Muscle layer of duodenum (tissue), 2 donors: ENCODE results near the gene SND1.

Source experiments
- H3K27ac ChIP-seq: one replicate; pipeline ENCODE4 v1.7.0; 2013; ENCODE audit warnings: mild to moderate bottlenecking, low read length
- H3K27me3 ChIP-seq: one replicate; pipeline ENCODE4 v1.7.0; 2013; ENCODE audit warnings: low read depth, mild to moderate bottlenecking, control low read depth, low read length
- H3K36me3 ChIP-seq, 2 donors: one replicate each; pipeline ENCODE4 v1.7.0; 2013; ENCODE audit warnings: low read length in 2 of 2, control low read depth in 1 of 2, mild to moderate bottlenecking in 1 of 2; ENCODE audit not compliant: insufficient read depth in 2 of 2, control insufficient read depth in 1 of 2
- H3K4me1 ChIP-seq, 2 donors: one replicate each; pipeline ENCODE4 v1.7.0; 2013; ENCODE audit warnings: low read length in 2 of 2, mild to moderate bottlenecking in 2 of 2, control low read depth in 1 of 2, moderate library complexity in 1 of 2; ENCODE audit not compliant: insufficient read depth in 2 of 2, control insufficient read depth in 1 of 2
- H3K4me3 ChIP-seq, 2 donors: one replicate each; pipeline ENCODE4 v1.7.0; 2013; ENCODE audit warnings: low read length in 2 of 2, low read depth in 1 of 2, mild to moderate bottlenecking in 1 of 2
- H3K9me3 ChIP-seq, 2 donors: one replicate each; pipeline ENCODE4 v1.7.0; 2013; ENCODE audit warnings: low read length in 2 of 2, control low read depth in 1 of 2, mild to moderate bottlenecking in 1 of 2; ENCODE audit not compliant: control insufficient read depth in 1 of 2
- donor health status: healthy.

Gene SND1

DNA sequence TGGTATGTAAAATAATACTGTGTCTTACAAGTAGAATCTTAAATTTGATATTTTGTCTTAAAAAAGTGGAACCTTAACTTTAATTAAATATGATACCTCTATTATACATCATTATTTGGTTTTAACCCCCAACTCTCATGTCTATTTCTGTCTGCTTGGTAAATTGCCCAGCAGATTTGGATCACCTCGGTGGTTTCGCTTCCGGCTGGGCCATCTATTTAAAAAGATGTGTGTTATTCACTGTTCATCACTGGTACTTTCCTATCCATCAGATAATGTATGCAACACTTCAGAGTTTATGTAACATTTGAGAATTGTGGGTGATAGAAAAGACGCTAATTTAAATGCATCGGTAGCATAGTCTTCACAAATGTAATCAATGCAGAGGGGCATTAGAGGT, 119.7 kb downstream of the SND1 start:
- Histone ChIP-seq H3K4me1 (peaks cover 0 to 14% of the 10 kb centered on the region in 2 donors), H3K27ac (no peak overlapping the region), H3K9me3 (no peaks in the 10 kb centered on the region), H3K27me3 (no peaks in the 10 kb centered on the region), H3K4me3 (no peak overlapping the region), H3K36me3 (no peaks in the 10 kb centered on the region)

DNA sequence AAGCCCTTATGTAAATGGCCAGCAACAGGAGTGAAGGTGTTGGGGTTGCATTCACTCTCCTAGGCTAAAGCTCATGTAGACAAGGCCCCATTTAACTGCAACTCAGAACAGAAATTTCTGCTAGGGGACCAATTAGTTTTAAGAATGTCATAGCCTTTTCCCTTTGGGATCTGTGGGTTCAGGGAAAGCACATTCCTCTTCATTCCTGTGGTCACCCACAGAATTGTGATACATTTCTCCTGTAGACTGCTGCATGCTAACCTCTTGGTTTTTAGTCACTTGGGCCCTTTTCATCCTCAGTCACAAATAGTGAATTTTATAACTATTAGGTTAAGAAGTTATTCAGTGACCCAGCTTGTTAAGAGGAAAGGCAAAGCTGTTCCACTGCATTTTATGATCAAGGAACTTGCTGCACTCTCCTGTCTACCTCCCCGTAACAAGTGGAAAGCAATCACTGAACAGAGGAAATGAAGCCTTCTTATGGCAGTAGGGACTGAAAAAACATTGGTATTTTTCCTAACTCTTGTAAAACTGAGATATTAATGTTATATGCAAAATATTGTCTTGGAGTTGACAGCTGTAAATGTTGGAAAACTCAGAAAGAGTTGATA, 124.9 kb downstream of the SND1 start:
- H3K4me3 ChIP-seq, result no peak overlapping the region
- H3K9me3 ChIP-seq, result no peaks in the 10 kb centered on the region
- peaks cover 0 to 2% of the 10 kb centered on the region in 2 donors for H3K4me1 ChIP-seq
- no peaks in the 10 kb centered on the region for H3K36me3 ChIP-seq
- H3K27ac ChIP-seq, result no peak overlapping the region
- H3K27me3 ChIP-seq, result no peaks in the 10 kb centered on the region

DNA sequence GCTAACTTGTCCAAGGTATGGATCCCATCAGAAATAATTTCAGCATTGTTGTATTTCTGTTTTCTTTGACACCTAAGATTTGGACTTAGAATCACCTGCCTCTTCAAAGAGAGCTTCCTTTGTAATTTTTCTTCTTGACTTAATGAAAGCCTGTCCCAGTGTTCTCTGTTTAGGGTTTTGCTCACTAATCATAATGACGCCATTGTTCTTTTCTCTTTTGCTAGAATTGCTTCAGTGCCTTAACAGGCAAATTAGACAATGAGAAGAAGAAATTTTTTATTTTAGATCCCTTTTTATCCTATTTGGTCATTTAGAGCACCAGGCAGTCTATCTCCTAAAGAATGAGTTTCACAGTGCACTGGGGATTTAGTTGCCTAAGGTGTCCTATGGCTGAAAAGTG, 128.5 kb downstream of the SND1 start:
- Histone ChIP-seq H3K4me1 (peaks cover 7 to 9% of the 10 kb centered on the region in 2 donors), H3K9me3 (no peaks in the 10 kb centered on the region), H3K4me3 (no peak overlapping the region), H3K36me3 (no peaks in the 10 kb centered on the region), H3K27me3 (no peaks in the 10 kb centered on the region), H3K27ac (no peak overlapping the region)

DNA sequence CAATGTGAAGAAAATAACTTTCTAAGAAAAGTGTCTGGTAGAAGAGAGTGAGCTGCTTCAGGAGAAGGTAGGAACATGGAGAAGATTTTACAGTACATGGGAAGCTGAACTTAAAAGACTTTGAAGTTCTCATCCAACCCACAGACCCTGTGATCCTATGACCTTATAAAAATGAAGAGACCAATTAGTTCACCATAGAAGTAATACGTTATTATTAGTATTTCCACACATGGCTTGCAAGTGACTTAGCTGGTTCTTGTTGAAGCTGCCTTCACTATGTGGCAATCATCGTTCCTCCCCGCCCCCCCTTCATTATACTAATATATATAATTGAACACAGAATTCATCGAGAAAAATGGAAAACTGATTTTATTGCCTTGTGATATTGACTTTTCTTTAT, 129.1 kb downstream of the SND1 start:
- Histone ChIP-seq H3K4me1 (peaks cover 7 to 9% of the 10 kb centered on the region in 2 donors), H3K4me3 (no peak overlapping the region), H3K27me3 (no peaks in the 10 kb centered on the region), H3K27ac (no peak overlapping the region), H3K9me3 (no peaks in the 10 kb centered on the region), H3K36me3 (no peaks in the 10 kb centered on the region)

DNA sequence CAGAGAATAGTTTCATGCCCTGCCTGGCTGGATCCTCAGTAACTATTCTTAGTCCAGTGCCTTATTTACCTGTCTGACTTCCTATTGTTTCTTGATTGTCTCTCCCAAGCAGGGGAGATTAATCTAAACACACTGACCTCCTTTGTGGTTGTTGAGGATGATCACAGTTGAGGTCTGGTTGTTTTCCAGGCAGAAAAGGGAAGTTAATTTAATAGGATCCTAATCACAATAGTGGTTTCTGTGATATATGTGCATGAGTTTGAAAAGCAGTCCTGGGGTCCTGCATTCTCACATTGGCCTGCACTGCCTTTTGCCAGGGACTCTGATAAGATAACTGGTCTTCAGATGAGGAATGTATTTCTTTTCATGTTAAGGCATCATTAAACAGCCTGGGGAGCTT, 130.1 kb downstream of the SND1 start:
- H3K9me3 ChIP-seq, result no peaks in the 10 kb centered on the region
- no peak overlapping the region for H3K27ac ChIP-seq
- peaks cover 7 to 9% of the 10 kb centered on the region in 2 donors for H3K4me1 ChIP-seq
- H3K27me3 ChIP-seq, result no peaks in the 10 kb centered on the region
- no peaks in the 10 kb centered on the region for H3K36me3 ChIP-seq
- H3K4me3 ChIP-seq, result no peak overlapping the region

DNA sequence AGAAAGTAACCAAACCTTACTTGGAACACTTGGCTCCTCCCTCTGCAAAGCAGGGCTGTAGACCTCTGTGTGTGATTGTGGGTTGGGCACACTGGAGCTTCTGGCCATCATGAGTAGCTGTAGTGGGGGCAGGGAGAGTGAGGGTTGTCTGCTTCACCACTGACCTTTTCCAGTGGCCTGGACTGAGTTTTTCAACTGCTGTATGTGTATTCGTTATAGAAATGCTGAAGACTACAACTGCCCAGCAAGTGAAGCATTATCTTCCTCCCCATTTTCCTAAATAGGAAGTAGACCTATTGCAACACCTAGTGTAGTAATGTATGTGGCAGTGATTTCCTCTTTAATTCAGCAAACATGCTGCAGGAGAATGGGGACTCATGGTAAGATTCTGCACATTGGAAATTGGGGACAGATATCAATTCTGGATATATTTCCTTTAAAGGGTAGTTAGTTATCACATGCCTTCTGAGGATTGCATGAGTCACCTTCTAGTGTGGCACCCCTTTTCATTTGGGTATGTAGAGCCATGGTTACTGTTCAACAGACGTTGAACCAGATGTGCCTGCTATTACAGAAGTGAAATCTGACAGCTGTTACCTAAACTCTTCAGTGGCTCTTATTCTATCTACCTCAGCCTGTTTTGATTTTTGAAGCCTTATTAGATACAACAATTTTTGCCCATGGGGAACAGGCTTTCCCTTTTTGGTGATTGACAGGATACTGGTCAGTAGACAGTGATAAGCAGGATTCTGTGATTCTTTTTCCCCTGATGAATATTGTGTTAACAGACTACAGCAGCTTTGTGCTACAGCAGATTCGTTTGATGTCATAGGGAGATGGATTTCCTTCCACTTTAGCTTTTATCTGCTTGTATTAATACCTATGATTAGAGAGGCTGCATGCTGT, 130.9 kb downstream of the SND1 start:
- Histone ChIP-seq H3K4me3 (no peak overlapping the region), H3K27ac (no peak overlapping the region), H3K27me3 (no peaks in the 10 kb centered on the region), H3K4me1 (peaks cover 7 to 9% of the 10 kb centered on the region in 2 donors), H3K36me3 (no peaks in the 10 kb centered on the region), H3K9me3 (no peaks in the 10 kb centered on the region)

DNA sequence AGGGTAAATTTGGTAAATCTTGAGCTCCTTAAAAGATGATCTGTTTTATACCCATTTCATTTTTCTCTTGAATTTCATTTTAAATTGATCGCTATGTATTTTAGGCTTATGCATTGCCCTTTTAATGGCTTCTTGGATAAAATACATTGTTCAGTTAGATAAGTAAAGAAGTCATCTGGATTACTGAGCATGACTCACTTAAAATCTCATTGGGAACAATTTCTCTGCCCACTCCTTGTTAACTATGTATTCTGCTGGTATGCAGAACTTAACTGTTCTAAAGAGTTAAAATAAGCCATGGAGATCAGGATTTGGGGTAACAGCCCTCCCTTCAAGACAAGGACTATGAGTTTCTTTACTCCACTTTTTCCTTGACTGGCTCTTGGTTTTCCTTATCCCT, 134.2 kb downstream of the SND1 start:
- H3K9me3 ChIP-seq, result no peaks in the 10 kb centered on the region
- no peaks in the 10 kb centered on the region for H3K27me3 ChIP-seq
- H3K4me3 ChIP-seq, result no peak overlapping the region
- H3K27ac ChIP-seq, result no peak overlapping the region
- H3K36me3 ChIP-seq, result no peaks in the 10 kb centered on the region
- peaks cover 7 to 9% of the 10 kb centered on the region in 2 donors for H3K4me1 ChIP-seq

DNA sequence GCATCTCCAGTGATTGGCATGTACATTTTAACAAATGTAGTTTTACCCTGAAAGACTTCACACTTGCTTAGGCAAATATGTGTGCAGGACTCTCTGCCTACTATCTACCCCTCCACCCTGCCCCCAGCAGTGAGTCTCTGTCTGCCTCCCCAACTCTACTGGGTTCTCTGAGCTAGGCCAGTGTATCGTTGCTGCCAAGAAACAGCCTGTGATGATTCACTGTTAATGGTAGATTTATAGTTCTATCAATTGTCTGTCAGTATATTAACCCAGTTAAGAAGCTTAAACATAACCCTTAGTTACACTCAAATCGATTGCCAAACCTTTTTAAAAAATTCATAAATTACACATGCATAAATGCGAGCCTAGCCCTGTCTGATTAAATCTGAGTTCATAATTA, 137.0 kb downstream of the SND1 start:
- Histone ChIP-seq H3K4me1 (peaks cover 0 to 6% of the 10 kb centered on the region in 2 donors), H3K36me3 (no peaks in the 10 kb centered on the region), H3K27me3 (no peaks in the 10 kb centered on the region), H3K4me3 (no peak overlapping the region), H3K27ac (no peak overlapping the region), H3K9me3 (no peaks in the 10 kb centered on the region)

DNA sequence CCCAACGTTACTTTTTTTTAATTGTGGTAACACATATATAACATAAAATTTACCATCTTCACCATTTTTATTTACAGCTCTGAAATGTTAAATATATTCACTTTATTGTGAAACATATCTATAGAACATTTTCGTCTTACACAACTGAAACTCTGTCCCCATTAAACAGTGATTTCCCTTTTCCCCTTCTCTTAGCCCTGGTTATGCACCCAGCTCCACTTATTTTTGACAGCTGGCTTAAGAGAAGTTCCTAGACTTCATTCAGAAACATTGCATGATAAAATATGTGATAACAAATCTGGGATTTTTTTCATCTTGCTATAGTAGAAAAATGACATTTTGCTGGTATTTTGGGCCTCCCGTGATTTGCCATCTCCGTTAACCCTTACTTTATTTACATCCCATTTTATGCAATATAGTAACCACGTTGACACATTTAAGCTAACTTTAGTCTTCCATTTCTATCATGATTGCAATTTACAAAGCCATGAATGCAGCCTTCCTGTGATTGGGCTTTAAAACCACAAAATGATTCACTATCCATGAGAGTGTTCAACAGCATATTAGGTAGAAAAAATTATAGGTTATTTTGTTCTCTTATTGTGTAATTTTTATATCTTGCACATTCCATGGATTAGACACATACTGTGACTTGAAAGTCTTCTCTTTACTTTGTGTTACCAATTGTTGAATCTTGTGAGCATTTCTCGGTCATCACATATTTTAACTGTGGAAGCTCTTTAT, 139.6 kb downstream of the SND1 start:
- Histone ChIP-seq H3K27ac (no peak overlapping the region), H3K4me1 (peaks cover 0 to 11% of the 10 kb centered on the region in 2 donors), H3K9me3 (no peaks in the 10 kb centered on the region), H3K27me3 (no peaks in the 10 kb centered on the region), H3K36me3 (no peaks in the 10 kb centered on the region), H3K4me3 (no peak overlapping the region)

DNA sequence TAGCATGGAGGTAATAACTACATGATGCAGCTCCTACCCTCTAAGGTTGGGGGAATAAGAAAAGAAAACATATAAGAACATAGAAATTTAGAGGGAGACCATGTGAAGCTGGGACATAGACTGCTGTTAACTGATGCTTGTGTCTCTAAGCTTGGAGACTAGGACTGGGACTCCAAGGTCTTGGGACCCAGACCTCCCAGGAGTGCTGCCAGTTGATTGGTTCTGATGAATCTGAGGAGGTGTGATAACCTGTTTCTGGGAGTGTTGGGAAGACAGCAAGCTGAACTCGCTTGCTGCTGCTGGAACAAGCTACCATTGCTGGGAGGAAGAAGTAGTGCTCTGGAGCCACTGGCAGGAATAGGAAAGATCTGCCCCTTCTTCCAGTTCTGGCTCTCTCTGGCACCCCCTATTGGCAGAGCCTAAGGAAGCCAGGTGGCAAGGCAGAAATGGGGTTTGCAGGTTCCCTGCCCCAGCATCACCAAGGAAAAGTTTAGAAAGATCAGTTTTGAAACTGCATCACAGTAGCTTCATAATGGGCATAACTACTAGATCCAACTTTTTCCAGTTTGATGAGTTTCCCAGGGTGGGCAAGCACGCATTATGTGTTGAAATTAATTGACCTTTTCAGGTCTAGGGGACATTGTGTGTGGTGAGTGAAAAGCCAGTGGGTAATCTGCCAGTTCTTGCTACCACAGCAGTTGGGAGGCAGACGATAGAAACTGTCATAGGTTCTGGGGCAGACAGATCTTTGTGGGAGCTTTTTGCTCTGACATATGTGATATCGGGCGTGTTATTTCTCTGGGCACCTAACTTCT, 140.7 kb downstream of the SND1 start:
- Histone ChIP-seq H3K9me3 (no peaks in the 10 kb centered on the region), H3K36me3 (no peaks in the 10 kb centered on the region), H3K4me3 (no peak overlapping the region), H3K27ac (no peak overlapping the region), H3K27me3 (no peaks in the 10 kb centered on the region), H3K4me1 (peaks cover 0 to 17% of the 10 kb centered on the region in 2 donors)

DNA sequence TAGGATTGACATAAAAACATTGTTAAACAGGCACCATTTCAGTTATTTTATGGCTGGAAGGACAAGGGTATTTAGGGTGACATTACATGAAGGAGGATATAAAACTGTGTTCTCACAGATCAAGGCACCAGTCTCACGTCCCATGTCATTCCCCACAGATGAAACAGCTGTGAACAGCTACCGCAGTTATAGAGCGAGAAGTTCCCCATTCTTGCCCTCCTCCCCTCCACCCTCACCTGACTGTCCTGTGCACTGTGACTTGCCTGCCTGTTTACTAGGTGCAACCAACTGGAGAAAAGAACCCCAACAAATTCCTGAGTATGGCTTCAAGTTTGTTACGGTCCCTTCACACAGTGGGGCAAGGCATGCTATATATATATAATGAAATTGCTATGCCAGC, 141.6 kb downstream of the SND1 start:
- H3K27ac ChIP-seq, result no peak overlapping the region
- H3K36me3 ChIP-seq, result no peaks in the 10 kb centered on the region
- H3K9me3 ChIP-seq, result no peaks in the 10 kb centered on the region
- peaks cover 5 to 26% of the 10 kb centered on the region in 2 donors for H3K4me1 ChIP-seq
- no peaks in the 10 kb centered on the region for H3K27me3 ChIP-seq
- H3K4me3 ChIP-seq, result no peak overlapping the region
